H1 (cell line): ENCODE data around the gene PIP4K2C.

Experiments used
- CHD2 ChIP-seq: IDR thresholded peaks from 2 replicates; pipeline ENCODE4 v1.6.1; 2012; ENCODE audit warnings: low read length, improper control_type of control experiment
- CTCF ChIP-seq, 3 experiments: IDR thresholded peaks; 1 replicate in 2 of 3; 2 replicates in 1 of 3; pipeline versions ENCODE4 v1.5.1 to v1.6.1; 2011; ENCODE audit warnings: low read length in 3 of 3, mild to moderate bottlenecking in 3 of 3, inconsistent platforms in 2 of 3, low read depth in 1 of 3, moderate library complexity in 1 of 3; ENCODE audit not compliant: insufficient read depth in 1 of 3; ENCODE audit errors: control extremely low read depth in 1 of 3
- EP300 ChIP-seq, 2 experiments: IDR thresholded peaks; 1 replicate in 1 of 2; 2 replicates in 1 of 2; pipeline ENCODE4 v1.6.1; 2011 to 2012; ENCODE audit warnings: low read depth in 2 of 2, low read length in 2 of 2, mild to moderate bottlenecking in 2 of 2, borderline replicate concordance in 1 of 2, inconsistent platforms in 1 of 2, moderate library complexity in 1 of 2
- EZH2 ChIP-seq: fragments of 200-600 bp; sonication (generic); IDR thresholded peaks from 2 replicates; pipeline ENCODE4 v1.7.1; 2012; ENCODE audit warnings: low read depth, mild to moderate bottlenecking, moderate library complexity, low read length, inconsistent platforms; ENCODE audit not compliant: severe bottlenecking
- GABPA ChIP-seq: IDR thresholded peaks from 2 replicates; pipeline ENCODE4 v1.6.1; 2011; ENCODE audit warnings: mild to moderate bottlenecking, low read length, moderate library complexity, borderline replicate concordance; ENCODE audit not compliant: insufficient read depth
- MAX ChIP-seq: IDR thresholded peaks from 2 replicates; pipeline ENCODE4 v1.6.1; 2012; ENCODE audit warnings: inconsistent platforms
- POLR2A ChIP-seq, 2 experiments: IDR thresholded peaks; 1 replicate in 1 of 2; 2 replicates in 1 of 2; pipeline ENCODE4 v1.6.1; 2011; ENCODE audit warnings: low read depth in 2 of 2, low read length in 2 of 2, mild to moderate bottlenecking in 2 of 2; ENCODE audit errors: control extremely low read depth in 1 of 2
- RFX5 ChIP-seq: IDR thresholded peaks from 2 replicates; pipeline ENCODE4 v1.6.1; 2011; ENCODE audit warnings: low read depth, low read length, improper control_type of control experiment, borderline replicate concordance
- SUZ12 ChIP-seq: fragments of 200-600 bp; sonication (generic); IDR thresholded peaks from 2 replicates; pipeline ENCODE4 v1.6.1; 2012; ENCODE audit warnings: mild to moderate bottlenecking, inconsistent platforms, low read length, moderate library complexity, mixed read lengths
- TAF1 ChIP-seq: IDR thresholded peaks from 2 replicates; pipeline ENCODE4 v1.6.1; 2011; ENCODE audit warnings: mild to moderate bottlenecking, low read depth, low read length

GRCh38 chr12:57630891-57631433 lies 40.0 kb downstream of the PIP4K2C start:
- TF ChIP-seq GABPA (no peak), EZH2 (no peak), EP300 (IDR thresholded peaks at IDR 0.05; ENCODE audit: borderline replicate concordance in 1 of 2, low read depth in 2 of 2, low read length in 2 of 2) (no peak), CTCF (IDR thresholded peaks at IDR 0.05; ENCODE audit: control extremely low read depth in 1 of 3, insufficient read depth in 1 of 3, low read depth in 1 of 3, low read length in 3 of 3) (no peak), MAX (no peak), SUZ12 (no peak), CHD2 (no peak), TAF1 (no peak), RFX5 (no peak), POLR2A (IDR thresholded peaks at IDR 0.05; ENCODE audit: control extremely low read depth in 1 of 2, low read depth in 2 of 2, low read length in 2 of 2) (no peak)
